ENCODE data around the gene ZNF281. TPM values are rescaled to one million over a fixed set of nuclear protein-coding genes. Genes with fewer than 3 reads are reported as not detected.
"Not testable (repeated sequence)": the region's sequence is repeated elsewhere in the genome, so short reads cannot be mapped to it uniquely, and the experiment has no call there.

ZNF281 gene
- total RNA-seq, 2 experiments from 2014 or later: 6.4 to 7.5 TPM

DNA sequence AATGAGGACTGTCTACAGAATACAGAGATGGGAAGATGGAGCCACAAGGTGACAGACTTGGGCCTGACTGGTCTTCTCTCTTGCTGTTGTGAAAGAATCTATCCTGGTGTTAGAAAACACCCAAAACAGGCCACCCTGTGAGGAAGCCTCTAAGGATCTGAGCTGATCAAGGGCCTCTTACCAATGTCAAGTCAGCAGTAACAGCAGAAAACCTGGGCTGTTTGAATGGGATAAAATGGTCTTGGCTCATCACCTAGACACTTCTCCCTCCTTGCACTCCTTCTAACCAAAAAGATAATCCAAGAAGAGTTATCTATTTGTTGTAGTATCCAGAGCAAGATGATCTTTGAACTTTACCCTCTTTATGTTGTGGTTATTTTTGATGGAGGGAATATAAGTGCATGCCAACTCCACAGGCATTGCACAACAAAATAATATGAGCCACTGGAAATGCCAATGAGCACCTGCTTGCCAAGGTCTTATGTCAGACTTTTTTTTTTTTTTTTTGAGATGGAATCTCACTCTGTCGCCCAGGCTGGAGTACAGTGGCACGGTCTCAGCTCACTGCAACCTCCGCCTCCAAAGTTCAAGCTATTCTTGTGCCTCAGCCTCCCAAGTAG lies 32.8 kb upstream of the ZNF281 start:
- DNase-seq: no peak
- Mint-ChIP-seq H3K36me3 (ENCODE audit: low read depth) (peaks cover 2% of the 10 kb centered on the region), H3K4me1 (ENCODE audit: low read depth) (peaks cover 30% of the 10 kb centered on the region), H3K27me3 (ENCODE audit: low read depth) (no peaks in the 10 kb centered on the region), H3K27ac (no peak overlapping the region), H3K9me3 (no peaks in the 10 kb centered on the region), H3K4me3 (no peak overlapping the region)
- CTCF ChIA-PET: interaction anchor here (0.6 kb wide), 2 partner anchors 60 to 141 kb away, joined by 3 read pairs; no protein-coding TSS in a partner anchor
- intact Hi-C loops (cut with micrococcal nuclease): loop anchor here (10.0 kb wide), 2 partner anchors 432 to 1268 kb away; partner anchors contain the start of gene GPR25

DNA sequence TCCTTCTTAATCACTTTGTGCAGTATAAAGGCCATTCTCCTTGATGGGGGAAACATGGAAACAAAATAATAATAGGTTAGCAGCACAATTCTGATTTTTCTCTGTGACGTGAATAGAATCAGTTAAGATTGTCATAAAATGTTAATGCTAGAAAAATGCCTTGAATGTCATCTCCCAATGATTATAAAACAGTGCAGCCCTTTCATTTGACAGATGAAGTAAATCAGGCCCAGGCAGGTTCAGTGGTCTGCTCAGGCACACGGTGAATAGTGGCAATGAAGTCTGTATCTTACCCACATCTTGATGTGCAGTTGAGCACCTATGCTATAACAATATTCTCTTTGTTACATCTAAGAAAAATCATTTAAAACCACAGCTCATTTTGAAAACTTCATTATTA lies 32.2 kb upstream of the ZNF281 start:
- no peak for DNase-seq
- H3K36me3 Mint-ChIP-seq (ENCODE audit: low read depth): peaks cover 2% of the 10 kb centered on the region
- peaks cover 29% of the 10 kb centered on the region for H3K4me1 Mint-ChIP-seq (ENCODE audit: low read depth)
- no peak overlapping the region for H3K27ac Mint-ChIP-seq
- CTCF ChIA-PET: interaction anchor here (0.6 kb wide), 2 partner anchors 59 to 140 kb away, joined by 3 read pairs; no protein-coding TSS in a partner anchor
- intact Hi-C loops (cut with micrococcal nuclease): loop anchor here (10.0 kb wide), 2 partner anchors 433 to 1267 kb away; partner anchors contain the start of gene GPR25
- H3K9me3 Mint-ChIP-seq: no peaks in the 10 kb centered on the region
- H3K4me3 Mint-ChIP-seq: no peak overlapping the region
- H3K27me3 Mint-ChIP-seq (ENCODE audit: low read depth): no peaks in the 10 kb centered on the region

DNA sequence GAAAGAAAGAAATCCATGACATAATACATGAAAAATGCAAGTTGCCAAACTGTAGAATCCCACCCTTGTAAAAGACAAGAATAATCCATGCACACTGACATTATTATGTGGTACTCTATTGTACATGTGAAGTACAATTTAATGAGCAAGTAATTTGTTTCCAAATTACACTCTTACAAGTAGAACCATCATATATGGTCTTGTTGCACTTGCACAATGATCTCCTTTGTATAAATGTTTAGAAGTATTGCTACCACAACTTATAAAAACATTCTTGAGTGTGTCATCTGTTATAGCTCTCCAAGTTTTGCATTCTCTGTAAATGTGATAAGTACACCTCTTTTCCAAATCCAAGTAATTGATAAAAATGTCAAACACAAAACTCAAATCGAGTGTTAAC lies 29.1 kb upstream of the ZNF281 start:
- Mint-ChIP-seq H3K4me3 (no peak overlapping the region), H3K27ac (no peak overlapping the region), H3K9me3 (no peaks in the 10 kb centered on the region), H3K36me3 (ENCODE audit: low read depth) (no peaks in the 10 kb centered on the region), H3K27me3 (ENCODE audit: low read depth) (no peaks in the 10 kb centered on the region), H3K4me1 (ENCODE audit: low read depth) (peaks cover 8% of the 10 kb centered on the region)
- intact Hi-C loops (cut with micrococcal nuclease): no loop called here
- no peak for DNase-seq
- CTCF ChIA-PET: no interaction called here

DNA sequence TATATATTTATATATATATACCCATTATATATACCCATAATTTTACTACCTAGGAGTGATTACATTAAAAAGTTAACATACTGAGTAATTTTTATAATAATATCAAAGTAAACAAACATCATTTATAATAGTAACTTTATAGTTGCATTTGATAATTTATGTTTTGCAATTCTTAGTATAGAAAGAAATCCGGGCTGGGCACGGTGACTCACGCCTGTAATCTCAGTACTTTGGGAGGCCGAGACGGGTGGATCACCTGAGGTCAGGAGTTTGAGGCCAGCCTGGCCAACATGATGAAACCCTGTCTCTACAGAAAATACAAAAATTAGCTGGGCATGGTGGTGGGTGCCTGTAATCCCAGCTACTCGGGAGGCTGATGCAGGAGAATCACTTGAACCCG lies 28.6 kb upstream of the ZNF281 start:
- H3K27me3 Mint-ChIP-seq (ENCODE audit: low read depth); CTCF ChIA-PET; H3K4me1 Mint-ChIP-seq (ENCODE audit: low read depth); H3K4me3 Mint-ChIP-seq; intact Hi-C loops (cut with micrococcal nuclease); H3K36me3 Mint-ChIP-seq (ENCODE audit: low read depth); H3K27ac Mint-ChIP-seq; H3K9me3 Mint-ChIP-seq; DNase-seq: not testable (repeated sequence)

DNA sequence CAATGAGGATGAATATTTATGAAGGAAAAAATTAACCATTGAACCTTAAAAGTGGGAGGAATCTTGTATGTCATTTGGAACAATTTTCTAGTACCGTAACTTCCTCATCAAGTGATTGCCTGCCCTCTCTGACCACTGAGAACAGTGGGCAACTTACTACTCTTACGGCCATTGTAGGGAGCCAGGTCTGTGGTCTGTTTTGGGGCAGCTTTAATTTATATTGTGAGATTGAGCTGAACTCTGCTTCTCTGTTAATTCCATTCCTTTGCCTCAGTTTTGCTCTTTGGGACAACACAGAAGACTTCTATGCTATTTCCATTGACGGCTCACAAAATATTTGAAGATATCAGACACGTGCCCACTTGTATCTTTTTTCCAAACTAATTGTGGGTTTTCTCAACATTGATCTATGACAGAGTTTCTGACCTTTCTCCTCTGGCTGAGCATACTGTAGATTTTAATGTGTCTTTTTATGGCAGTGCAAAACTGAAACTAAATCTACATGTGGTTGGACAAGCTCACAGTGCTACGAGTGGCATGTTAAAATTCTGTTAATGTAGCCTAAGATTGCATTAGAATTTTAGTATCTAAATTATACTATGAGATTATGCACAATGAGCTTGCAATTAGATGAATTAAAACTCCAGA lies 27.8 kb upstream of the ZNF281 start:
- Mint-ChIP-seq H3K36me3 (ENCODE audit: low read depth) (no peaks in the 10 kb centered on the region), H3K27me3 (ENCODE audit: low read depth) (no peaks in the 10 kb centered on the region), H3K4me3 (peak overlapping the region; percentile 25), H3K9me3 (no peaks in the 10 kb centered on the region), H3K4me1 (ENCODE audit: low read depth) (peaks cover 11% of the 10 kb centered on the region), H3K27ac (no peak overlapping the region)
- intact Hi-C loops (cut with micrococcal nuclease): no loop called here
- DNase-seq: no peak
- CTCF ChIA-PET: no interaction called here

DNA sequence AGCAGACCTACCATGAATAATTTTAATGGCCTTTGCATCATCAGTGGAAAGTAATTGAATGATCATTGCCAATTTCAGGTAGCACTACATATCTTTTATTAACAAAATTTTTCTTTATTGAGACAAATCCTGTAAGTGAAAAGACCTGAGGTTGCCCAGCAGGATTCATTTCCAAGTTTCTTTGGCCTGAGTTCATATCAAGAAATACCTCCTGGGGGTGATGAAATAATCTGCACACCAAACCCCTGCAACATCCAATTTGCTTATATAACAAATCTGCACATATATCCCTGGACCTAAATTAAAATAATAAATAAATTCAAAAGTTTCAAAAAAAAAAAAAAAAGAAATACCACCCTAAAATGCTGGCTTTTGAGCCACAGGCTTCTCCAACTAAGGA lies 27.3 kb upstream of the ZNF281 start:
- H3K36me3 Mint-ChIP-seq (ENCODE audit: low read depth): no peaks in the 10 kb centered on the region
- intact Hi-C loops (cut with micrococcal nuclease): no loop called here
- CTCF ChIA-PET: no interaction called here
- no peaks in the 10 kb centered on the region for H3K27me3 Mint-ChIP-seq (ENCODE audit: low read depth)
- peaks cover 13% of the 10 kb centered on the region for H3K4me1 Mint-ChIP-seq (ENCODE audit: low read depth)
- H3K4me3 Mint-ChIP-seq: no peak overlapping the region
- no peaks in the 10 kb centered on the region for H3K9me3 Mint-ChIP-seq
- no peak overlapping the region for H3K27ac Mint-ChIP-seq
- no peak for DNase-seq

DNA sequence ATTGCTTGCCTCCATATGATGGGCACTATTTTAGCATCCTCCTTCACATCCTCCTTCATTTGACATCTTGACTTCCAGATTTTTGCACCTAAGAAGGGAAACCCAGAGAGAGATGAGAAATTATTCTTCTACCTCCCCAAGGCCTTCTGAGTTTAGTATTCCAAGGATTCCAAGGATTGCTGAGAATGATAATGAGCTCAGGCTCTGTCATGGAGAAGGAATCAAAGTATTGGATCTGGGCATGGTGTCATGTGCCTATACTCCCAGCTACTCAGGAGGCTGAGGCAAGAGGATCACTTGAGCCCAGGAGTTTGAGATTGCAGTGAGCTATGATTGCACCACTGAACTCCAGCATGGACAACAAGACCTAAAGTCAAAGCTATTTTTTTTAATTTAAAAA lies 26.6 kb upstream of the ZNF281 start:
- Mint-ChIP-seq H3K4me3 (no peak overlapping the region), H3K4me1 (ENCODE audit: low read depth) (peaks cover 13% of the 10 kb centered on the region), H3K36me3 (ENCODE audit: low read depth) (no peaks in the 10 kb centered on the region), H3K27ac (no peak overlapping the region), H3K27me3 (ENCODE audit: low read depth) (no peaks in the 10 kb centered on the region), H3K9me3 (no peaks in the 10 kb centered on the region)
- intact Hi-C loops (cut with micrococcal nuclease): no loop called here
- DNase-seq: no peak
- CTCF ChIA-PET: interaction anchor here (0.7 to 0.9 kb wide), 2 partner anchors 23 to 57 kb away, joined by 3 read pairs; no protein-coding TSS in a partner anchor

DNA sequence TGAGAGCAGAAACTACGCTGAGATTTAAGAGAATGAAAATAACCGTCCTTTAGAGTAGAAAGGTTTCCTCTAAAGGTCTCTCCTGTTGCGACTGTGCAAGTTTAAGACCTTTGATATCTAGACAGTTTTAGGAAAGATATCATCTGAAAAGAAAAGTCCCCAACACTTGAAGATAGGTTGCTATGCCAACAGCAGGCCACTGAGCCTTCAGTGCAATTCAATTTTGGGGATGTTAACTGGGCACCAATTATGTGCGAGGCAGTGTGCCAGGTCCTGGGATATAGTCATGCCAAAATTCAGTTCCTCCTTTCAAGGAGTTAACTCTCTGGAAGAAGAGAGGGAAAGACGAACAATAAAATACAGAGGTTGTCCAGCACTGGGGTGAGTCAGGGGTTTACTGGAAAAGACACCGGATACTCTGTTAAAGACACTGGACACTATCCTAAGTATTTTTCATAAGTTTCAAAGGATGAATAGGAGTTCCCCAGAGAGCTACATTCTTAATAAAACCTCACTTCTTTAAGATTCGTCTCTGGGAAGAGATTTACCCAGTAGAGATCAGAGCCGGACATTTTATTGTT lies 25.5 kb upstream of the ZNF281 start:
- H3K4me1 Mint-ChIP-seq (ENCODE audit: low read depth): peaks cover 13% of the 10 kb centered on the region
- no peaks in the 10 kb centered on the region for H3K27me3 Mint-ChIP-seq (ENCODE audit: low read depth)
- H3K4me3 Mint-ChIP-seq: no peak overlapping the region
- DNase-seq: no peak
- intact Hi-C loops (cut with micrococcal nuclease): no loop called here
- CTCF ChIA-PET: no interaction called here
- H3K9me3 Mint-ChIP-seq: no peaks in the 10 kb centered on the region
- no peaks in the 10 kb centered on the region for H3K36me3 Mint-ChIP-seq (ENCODE audit: low read depth)
- H3K27ac Mint-ChIP-seq: no peak overlapping the region

DNA sequence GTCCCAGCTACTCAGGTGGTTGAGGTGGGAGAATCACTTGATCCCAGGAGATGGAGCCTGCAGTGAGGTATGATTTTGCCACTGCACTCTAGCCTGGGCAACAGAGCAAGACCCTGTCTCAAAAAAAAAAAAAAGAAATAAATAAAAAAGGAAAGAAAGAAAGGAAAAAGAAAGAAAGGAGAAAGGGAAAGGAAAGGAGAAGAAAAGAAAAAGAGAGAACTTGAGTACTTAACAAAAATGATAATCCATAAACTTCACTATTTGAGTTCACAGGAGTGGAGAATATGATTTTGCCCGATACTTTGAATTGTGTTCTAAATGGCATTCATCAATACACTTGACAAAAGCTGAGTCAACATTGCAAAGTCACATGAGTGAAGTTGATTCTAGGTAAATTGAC lies 23.8 kb upstream of the ZNF281 start:
- intact Hi-C loops (cut with micrococcal nuclease): no loop called here
- CTCF ChIA-PET: no interaction called here
- peaks cover 15% of the 10 kb centered on the region for H3K4me1 Mint-ChIP-seq (ENCODE audit: low read depth)

DNA sequence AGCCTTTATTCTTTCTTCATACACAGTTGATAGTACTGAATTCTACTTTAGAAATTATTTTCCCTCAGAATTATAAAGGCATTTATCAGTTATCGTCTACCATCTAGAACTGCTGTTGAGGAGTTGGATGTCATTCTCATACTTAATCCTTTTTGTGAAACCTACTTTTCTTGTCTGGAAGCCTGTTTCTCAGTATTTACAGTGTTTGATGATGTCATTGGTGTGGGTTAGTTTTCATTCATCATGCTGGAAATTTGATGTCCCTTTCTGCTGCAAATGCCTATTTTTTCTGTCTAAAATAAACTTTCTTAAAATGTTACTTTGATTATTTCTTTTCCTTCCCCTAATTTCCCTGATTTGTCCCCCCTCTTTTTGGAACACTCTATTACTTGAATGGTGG lies 22.8 kb upstream of the ZNF281 start:
- no peak overlapping the region for H3K27ac Mint-ChIP-seq
- H3K4me1 Mint-ChIP-seq (ENCODE audit: low read depth): peaks cover 11% of the 10 kb centered on the region
- no peaks in the 10 kb centered on the region for H3K36me3 Mint-ChIP-seq (ENCODE audit: low read depth)
- no peak overlapping the region for H3K4me3 Mint-ChIP-seq
- DNase-seq: no peak
- CTCF ChIA-PET: interaction anchor here (0.6 kb wide), 1 partner anchor 21 kb away, joined by 3 read pairs; no protein-coding TSS in a partner anchor
- no peaks in the 10 kb centered on the region for H3K9me3 Mint-ChIP-seq
- intact Hi-C loops (cut with micrococcal nuclease): no loop called here
- H3K27me3 Mint-ChIP-seq (ENCODE audit: low read depth): no peaks in the 10 kb centered on the region

More for the DNA sequence above, 23.8 kb upstream of the ZNF281 start:
- Mint-ChIP-seq H3K27me3 (ENCODE audit: low read depth) (no peaks in the 10 kb centered on the region), H3K27ac (no peak overlapping the region), H3K9me3 (no peaks in the 10 kb centered on the region), H3K36me3 (ENCODE audit: low read depth) (no peaks in the 10 kb centered on the region), H3K4me3 (no peak overlapping the region)
- DNase-seq: no peak

DNA sequence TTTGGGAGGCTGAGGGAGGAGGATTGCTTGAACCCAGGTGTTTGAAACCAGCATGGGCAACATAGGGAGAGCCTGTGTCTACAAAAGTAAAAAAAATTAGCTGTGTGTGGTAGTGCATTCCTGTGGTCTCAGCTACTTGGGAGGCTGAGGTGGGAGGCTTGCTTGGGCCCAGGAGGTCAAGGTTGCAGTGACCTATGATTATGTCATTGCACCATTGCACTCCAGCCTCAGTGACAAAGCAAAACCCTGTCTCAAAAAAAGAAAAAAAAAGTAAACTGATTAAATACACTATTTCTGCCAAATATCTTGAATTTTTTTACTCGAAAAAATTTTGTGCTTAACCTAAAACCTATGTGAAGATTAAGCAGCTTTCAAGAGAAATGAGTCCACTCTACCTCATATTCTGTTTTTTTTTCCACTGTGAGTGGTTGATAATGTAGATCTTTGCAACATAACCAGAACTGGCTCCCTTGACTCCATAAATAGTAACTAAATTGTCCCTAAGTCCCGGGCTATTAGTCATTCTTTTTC lies 19.4 kb upstream of the ZNF281 start:
- CTCF ChIA-PET: interaction anchor here (0.9 kb wide), 1 partner anchor 59 kb away, joined by 3 read pairs; no protein-coding TSS in a partner anchor
- H3K27ac Mint-ChIP-seq: no peak overlapping the region
- no peaks in the 10 kb centered on the region for H3K9me3 Mint-ChIP-seq
- DNase-seq: no peak
- H3K27me3 Mint-ChIP-seq (ENCODE audit: low read depth): no peaks in the 10 kb centered on the region
- no peaks in the 10 kb centered on the region for H3K36me3 Mint-ChIP-seq (ENCODE audit: low read depth)
- H3K4me1 Mint-ChIP-seq (ENCODE audit: low read depth): peaks cover 8% of the 10 kb centered on the region
- no peak overlapping the region for H3K4me3 Mint-ChIP-seq
- intact Hi-C loops (cut with micrococcal nuclease): no loop called here

DNA sequence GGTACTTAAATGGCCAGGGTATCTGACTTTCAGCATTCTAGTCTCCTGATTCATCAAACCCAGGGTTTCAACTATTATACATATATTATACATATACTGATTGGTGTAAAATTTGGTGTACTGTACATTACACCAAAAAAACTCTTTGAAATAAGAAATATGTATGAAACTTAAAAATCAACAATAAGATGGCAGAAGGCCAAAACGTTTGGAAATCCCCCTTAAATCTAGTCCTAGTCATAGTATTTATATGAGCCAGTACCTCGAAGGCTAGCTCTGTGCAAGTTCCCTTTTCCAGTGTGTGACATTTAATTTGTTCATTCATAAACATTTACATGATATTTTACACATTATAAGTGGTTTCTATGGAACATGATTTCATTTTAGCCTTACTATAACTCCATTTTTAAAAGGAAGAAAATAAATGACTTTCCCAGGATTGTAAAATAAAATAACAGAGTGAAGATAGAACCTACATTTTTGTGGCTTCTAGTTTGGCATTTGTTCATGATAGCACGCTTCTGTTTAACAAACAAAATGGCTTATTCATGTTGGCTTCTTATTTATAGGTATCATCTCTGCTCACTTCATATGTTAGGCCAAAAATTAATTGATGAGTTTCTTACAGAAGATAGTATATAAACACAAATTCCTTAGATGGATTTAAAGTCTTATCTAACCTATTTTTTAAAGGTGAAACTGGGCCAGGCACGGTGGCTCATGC lies 18.8 kb upstream of the ZNF281 start:
- H3K27ac Mint-ChIP-seq: no peak overlapping the region
- no peak overlapping the region for H3K4me3 Mint-ChIP-seq
- H3K9me3 Mint-ChIP-seq: no peaks in the 10 kb centered on the region
- H3K36me3 Mint-ChIP-seq (ENCODE audit: low read depth): no peaks in the 10 kb centered on the region
- intact Hi-C loops (cut with micrococcal nuclease): no loop called here
- H3K27me3 Mint-ChIP-seq (ENCODE audit: low read depth): no peaks in the 10 kb centered on the region
- CTCF ChIA-PET: interaction anchor here (0.9 to 1.0 kb wide), 2 partner anchors 60 to 149 kb away, joined by 3 read pairs; no protein-coding TSS in a partner anchor
- H3K4me1 Mint-ChIP-seq (ENCODE audit: low read depth): peaks cover 8% of the 10 kb centered on the region
- no peak for DNase-seq

Data from activated naive CD4-positive, alpha-beta T cell treated with anti-CD3 and anti-CD28 coated beads for 36 hours (primary cell).